HG02884 (cell line): ENCODE data around the gene RXRA.
A peak's percentile ranks its signal among the peaks of the same experiment; 100 is the strongest.

Source experiments
- ATAC-seq: cut with Tn5 transposase; IDR thresholded peaks from one replicate; pipeline ENCODE4 v1.9.1; 2021; ENCODE audit warnings: mild to moderate bottlenecking, moderate library complexity; ENCODE audit not compliant: unreplicated experiment

RXRA gene

DNA sequence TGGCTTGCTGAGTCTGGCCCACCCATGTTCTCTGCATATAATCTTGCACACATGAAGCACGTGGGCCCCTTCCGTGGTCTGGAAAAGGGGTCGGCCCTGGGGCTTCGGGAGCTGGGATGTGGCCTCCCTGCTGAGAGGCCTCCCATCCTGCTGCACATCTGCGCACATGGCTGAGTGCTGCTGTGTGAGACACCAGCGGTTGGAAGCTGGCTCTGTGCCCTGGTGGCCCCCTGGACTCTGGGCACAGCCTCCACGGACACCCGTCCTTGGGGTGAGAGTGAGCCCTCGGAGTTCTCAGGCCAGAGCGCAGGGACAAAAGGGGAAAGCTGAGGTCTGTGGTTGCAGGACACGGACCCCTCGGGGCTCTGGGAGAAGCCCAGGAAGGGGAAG is 115.8 kb downstream of the RXRA start:
- no peak for ATAC-seq

DNA sequence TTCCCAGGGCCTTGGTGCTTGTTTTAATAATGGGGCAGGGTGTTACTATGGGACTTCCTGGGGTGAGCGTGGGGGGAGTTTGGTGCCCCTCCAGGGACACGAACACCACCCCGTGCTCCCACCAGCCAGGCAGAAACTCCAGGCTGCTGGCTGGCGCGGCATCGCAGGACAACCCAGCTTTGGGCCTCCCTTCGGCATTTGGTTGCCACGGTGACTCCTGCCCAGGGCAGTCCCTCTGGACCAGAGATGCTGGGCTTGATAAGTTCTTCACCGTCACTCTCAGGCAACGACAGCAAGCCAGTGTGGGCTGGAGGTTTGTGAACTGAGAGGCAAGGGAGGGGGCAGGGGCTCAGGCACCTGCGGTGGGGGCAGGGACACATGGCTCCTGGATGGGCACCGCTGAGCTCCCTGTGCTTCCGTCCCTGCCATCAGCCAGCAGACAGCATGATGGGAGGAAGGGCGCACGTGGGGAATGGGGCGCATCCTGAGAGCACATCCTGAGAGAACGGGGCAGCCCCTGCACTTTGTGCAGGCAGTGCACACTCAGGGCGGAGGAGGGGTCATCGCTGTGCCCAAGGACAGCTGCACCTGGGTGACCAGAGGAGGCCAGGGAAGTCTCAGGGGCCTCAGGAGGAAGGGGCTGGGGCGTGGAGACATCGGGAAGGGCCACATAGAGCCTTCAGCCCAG is 116.4 kb downstream of the RXRA start:
- no peak for ATAC-seq

DNA sequence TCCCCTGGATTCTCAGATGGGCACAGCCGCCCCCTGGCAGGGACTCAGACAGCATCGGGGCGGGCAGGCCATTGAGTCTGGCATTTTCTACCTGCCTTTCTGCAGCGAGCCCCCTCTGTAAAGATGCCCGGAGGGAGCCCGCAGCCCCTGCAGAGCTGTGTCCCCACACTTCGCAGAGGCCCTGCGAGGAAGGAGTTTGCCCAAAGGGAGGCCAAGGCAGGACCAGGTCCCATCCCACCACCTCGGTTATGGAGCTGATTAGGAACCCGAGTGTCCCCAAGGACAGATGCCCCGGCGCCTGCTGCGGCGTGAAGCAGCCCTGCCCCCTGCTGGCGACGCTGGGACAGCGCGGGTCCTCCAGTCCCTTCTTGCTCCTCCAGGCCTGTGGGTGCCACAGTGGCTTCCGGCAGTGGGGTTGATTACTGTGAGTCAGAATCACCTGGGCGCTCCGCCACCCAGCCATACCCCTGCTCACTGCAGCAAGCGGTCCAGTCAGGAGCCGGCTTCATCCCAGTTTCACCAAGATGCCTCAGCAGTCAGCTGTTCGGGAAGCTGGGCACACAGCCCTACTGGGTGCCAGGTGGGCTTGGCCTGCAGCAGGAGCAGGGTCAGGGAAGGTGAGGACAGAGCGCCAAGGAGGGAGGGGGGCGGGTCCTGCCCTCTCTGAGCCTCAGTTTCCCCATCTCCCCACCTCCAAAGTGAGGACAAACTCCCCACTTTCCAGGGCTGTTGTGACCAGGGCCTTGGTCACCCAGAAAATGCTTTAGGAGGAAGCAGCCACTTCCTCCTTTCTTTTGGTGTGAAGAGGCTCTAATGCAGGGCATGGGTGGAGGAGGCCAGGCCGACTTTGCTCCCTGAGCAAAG is 117.2 kb downstream of the RXRA start:
- ATAC-seq, result no peak

DNA sequence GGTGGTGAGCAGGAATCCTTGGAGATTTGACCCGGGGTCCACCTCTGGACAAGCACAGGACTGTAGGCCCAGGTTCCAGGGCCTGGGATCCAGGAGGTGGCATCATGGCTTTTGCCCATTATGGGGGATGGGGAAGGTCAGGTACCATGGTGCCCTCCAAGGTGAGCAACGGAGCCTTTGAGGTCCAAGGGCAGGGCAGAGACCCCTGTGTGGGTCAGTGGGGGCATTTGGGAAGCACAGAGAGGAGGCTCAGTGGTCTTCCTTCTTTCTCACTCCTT is 117.7 kb downstream of the RXRA start:
- no peak for ATAC-seq

DNA sequence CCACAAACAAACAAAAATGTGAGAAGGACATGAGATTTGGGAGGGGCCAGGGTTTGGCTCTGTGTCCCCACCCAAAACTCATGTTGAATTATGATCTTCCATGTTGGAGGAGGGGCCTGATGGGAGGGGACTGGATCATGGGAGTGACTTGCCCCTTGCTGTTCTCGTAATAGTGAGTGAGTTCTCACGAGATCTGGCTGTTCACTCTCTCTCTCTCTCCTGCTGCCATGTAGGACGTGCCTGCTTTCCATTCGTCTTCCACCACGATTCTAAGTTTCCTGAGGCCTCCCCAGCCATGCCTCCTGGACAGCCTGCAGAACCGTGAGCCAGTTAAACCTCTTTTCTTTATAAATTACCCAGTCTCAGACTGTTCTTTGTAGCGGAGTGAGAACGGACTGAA is 118.7 kb downstream of the RXRA start:
- no peak for ATAC-seq

DNA sequence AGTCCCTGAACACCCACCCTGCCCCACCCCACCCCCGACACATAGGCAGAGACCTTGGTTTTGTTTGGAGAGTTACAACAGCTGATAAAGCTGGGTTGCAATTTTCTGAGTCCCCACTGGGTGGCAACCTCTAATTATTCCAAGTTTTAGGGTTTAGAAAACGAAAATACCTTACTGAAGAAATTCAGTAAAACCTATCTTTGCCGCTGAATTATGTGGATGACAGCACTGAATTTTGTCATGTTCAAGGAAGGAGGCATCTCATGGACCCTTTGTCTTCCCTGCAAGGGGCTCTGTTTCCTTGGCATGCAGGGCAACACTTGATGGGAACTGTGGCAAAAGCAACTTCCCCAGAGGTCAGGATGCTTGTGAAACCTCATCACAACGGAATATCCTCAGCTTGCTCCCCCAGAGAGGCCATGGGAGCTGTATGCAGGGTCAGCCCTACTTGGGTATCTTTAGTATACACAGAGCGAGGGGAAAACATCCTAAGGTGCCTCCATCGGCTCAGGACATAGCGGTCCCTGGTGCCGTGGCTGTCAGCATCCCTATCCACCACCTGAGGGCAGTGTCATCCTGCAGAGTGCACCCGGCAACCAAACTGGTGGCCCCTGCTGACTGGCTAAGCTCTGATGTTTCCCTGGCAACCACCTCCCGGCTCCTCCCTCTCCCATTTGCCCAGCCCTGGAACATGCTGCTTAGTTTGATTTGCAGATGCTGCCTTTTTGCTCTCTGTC is 123.1 kb downstream of the RXRA start:
- peak; percentile 66 for ATAC-seq

DNA sequence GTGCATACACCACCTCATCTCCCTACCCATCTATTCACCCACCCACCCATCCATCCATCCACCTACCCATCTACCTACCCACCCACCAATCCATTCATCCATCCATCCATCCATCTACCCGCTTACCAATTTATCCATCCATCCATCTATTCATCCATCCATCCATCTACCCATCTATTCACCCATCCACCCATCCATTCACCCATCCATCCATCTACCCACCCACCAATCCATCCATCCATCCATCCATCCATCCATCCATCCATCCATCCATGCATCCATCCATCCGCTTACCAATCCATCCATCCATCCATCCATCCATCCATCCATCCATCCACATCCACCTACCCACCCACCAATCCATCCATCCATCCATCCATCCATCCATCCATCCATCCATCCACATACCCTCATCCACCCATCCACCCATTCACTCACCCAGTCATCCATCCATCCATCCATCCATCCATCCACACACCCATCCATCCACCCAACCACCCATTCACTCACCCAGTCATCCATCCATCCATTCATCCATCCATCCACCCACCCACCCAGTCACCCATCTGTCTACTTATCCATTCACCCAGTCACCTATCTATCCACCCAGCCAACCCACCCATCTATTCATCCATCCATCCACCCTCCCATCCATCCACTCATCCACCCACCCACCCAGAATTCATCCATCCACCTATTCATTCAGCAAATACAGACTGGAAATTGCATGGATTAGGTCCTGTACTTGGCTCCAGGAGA is 125.6 kb downstream of the RXRA start:
- ATAC-seq, result no peak

DNA sequence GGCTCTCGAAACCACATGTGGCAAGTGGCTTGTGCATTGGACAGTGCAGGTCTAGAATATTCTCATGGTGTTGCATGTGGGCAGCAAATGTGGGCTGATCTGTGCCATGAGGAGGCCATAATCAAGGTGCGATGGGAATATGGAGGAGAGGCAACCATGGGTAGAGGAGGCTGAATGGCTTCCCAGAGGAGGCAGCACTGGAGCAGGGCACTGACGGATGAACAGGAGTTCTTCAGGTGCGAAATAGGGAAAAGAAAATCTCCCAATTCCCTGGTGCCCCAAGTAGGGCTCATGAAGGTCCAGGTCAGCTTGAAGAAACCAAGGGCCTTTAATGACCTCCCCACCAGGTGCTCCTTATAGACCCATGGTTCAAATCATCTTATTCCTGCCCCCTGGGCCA is 126.5 kb downstream of the RXRA start:
- no peak for ATAC-seq

DNA sequence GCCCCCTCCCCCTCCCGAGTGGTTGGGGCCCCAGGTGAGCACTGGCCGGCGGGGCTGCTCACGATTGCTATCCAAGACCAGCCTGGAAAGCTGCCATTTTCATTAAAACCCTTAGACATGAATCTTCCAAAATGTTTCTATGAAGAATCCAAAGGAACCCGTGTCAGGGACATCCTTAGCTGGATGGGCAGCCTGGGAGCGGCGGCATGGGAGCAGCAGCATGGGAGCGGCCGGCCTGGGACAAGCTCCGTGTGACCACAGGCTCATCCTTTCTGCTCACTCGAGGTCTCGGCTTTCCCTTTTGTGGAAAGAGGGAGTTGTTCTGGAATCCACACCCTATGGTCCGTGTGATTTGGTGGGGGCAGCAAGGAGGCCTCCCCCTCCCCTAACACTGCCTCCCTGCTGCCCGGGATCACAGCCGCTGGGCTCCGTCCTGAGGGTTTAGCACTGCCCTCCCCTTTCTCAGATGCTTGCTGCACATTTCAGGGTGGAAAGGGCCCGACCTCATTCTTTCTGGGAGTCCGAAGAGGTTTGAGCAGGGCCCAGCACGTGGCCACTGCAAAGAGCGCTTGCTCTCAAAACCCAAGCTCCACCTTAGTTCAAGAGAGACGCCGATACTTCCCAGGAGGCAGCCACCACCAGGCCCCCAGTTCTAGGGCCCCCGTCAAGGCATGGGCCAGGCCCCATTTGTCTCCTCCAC is 127.7 kb downstream of the RXRA start:
- ATAC-seq, result no peak

DNA sequence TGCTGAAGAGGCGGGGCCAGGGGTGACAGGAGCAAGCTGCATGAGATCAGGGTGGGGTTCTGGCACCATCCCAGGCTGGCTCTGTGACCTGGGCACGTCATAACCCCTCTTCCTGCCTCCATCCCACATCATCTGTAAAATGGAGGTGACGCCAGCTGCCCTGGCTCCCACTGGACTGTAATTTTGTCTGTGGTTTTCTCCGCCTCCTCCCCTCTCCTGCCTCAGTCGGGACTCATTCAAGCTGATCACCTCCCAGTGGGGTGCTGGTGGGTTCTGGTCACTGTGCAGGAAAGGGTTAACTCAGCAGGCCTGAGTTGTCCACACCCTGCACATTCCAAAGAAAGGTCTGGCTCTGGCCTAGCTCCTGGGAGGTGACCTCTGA is 128.2 kb downstream of the RXRA start:
- ATAC-seq, result no peak

DNA sequence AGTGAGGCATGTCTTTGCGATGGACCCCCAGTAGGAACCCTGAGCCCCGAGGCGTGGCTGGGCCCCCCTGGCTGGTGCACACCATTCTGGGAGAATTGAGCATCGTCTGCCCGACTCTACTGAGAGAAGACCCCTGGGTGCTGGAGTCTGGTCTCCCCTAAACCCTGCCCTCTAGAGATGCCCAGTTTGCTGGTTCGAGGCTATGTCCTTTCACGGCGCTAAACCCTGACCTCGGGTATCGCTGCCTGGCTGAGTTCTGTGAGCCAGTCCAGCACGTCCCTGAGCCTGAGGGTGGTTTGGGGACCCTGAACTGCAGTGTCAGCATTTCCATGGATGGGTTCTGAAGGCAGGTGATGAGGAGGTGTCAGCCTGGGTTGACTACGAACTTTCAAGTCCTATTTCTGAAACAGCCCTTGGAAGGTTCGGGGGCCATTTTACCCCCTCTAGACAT is 128.8 kb downstream of the RXRA start:
- no peak for ATAC-seq

DNA sequence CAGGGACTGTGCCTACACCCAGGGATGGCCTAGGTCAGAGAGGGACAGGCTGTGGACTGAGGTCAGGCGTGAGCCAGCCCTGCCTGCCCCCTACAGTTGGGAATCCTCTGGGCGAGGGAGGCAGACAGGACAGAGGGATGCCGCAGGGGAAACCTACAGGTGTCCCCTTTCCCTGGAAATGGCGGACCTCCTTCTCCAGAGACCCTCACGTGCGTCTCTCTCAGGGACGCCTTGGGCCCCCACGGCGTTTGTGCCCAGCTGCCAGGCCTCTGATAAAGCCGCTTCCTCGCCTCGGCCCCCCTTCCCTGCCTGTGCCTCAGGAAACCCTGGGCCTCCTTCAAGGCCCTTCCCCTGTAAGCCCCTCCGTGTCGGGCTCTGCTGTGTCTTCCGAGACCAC is 129.3 kb downstream of the RXRA start:
- no peak for ATAC-seq

DNA sequence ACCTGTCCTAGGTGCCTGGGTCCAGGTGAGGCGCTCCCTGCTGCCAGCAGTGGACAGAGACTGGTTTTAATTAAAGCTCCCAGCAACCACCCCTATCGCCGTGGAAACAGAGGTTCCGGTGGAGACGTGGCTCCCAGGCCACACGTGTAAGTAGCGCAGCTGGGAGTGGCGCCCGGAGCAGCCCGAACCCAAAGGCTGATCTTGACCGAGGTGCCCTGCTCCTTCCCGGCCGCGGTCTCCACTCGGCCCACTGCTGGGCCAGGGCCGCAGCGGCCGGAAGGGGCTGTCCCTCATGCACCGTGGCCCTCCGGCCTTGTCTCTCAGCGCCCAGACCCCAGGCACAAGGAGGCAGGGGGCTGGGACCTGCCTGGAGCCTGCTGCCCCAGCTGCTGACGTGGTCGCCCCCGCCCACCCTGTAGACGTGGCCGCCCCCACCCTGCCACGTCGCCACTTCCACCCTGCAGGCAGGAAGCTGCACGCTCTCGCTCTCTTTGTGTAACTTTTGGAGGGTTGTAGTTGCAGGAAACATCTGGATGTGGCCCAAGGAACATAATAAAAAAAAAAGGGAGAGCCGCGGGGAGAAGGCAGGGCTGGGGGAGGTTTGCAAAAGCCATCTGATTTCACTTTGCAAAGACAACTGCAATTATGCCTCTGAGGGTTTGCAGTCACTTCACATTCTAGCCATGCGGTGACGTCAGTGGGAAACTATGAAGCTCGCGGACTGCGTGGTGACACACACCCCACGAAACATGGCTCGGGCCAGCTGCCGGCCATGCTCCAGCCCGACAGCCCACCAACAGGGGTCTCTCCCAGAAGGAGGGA is 129.9 kb downstream of the RXRA start:
- ATAC-seq, result no peak

DNA sequence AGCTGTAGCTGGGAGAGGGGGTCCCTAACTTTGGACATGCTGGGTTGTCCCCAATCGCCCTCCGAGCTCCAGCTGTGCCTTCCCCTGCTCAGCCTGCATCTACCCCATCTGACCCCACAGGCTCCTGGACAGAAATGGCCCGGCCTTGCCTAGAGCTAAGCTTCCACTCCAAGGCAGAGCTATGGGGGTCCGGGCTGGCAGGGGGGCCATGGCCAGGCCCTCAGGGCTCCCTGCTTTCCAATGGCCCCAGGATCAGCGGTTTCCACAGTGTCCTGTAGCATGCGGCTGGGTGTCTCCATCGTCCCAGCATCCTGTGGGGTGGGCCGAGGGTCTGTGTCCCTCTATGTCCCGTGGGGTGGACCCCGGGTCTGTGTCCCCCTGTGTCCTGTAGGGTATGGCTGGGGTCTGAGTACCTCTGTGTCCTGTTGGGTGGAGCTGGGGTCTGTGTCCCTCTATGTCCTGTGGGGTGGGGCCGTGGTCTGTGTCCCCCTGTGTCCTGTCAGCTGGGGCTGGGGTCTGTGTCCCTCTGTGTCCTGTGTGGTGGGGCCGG is 130.6 kb downstream of the RXRA start:
- ATAC-seq, result no peak

DNA sequence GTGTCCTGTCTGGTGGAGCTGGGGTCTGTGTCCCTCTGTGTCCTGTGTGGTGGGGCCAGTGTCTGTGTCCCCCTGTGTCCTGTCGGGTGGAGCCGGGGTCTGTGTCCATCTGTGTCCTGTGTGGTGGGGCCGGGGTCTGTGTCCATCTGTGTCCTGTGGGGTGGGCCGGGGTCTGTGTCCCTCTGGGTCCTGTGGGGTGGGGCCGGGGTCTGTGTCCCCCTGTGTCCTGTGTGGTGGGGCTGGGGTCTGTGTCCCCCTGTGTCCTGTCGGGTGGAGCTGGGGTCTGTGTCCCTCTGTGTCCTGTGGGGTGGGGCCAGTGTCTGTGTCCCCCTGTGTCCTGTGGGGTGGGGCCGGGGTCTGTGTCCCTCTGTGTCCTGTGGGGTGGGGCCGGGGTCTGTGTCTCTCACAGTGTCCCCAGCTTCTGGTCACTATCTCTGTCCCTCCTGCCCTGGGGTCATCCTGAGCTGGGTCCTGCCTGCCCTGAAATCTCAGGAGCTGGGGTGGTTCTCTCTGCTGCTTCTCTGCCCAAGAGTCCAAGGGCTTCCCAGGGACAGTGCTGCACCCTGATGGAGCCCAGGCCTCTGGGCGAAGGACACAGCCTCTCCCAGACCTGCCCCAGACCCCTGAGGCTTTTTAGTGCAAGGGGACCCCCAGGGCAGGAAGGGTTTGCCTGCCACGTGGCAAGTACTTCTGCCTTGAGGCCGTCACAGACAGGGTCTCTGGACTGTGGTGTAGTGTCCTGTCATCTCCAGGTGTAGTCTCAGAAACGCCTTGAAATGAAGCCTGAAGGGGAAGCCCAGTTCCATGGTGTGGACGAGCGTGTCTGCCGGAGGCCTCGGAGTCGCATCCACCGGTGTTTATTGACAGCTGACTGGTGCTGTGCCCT is 131.3 kb downstream of the RXRA start:
- ATAC-seq, result no peak

DNA sequence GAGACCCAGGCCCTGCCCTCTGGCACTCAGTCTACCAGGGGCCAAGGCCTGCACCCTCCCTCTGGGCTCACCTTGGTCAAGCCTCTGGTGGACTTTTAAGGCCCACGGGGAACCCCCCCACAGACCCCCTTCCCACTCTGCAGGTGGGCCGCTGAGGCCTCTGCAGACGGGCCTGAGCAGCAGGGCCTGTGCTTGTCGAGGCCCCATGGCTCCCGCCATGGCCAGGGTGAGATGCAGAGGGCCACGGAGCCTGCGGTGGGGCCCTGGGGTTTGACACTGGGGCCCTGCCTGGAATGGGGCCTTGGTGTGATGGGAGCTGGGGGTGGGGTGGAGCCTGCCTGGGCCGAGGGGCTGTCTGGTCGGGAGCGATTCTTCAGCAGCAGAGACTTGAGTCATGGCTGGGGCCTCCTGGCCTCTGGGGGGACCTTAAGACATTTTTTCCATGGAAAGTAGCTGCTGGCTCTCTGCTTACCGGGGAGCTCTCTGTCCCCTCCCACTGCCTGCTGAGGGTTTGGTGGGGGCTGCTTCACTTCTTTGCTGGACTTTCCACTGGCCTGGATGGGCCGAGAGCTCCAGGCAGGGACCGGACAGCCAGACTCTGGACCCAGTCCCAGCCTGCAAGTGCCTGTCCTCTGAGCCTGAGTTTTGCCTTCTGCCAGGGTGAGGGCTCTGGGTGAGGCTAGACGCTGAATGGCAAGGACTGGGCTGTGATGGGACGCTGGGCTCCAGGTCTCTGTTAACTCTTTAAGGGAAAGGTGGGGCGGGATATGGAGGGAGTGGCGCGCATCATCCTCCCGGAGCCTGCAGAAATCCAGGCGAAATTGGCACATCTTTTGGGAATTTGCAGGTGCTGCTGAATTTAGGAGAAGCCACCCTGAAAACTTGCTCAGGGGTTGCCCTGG is 132.2 kb downstream of the RXRA start:
- no peak for ATAC-seq

DNA sequence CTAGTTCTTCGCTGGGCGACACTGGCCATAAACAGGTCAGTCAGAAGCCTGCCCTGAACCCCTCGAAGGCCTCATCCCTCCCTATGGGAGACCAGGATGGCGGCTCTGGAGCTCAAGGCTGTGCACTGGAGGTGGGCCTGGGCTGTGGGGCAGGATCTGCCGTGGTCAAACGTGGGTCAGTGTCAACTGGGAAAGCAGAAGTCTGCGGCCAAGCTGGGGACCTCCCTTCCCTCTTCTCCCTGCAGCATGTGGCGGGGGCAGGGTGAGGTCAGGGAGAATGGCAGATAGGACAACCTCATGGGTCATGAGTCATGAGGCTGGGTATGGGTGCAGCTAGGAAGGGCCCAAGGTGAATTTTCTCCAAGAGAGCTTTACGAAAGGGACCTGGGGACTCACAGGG is 132.9 kb downstream of the RXRA start:
- no peak for ATAC-seq

DNA sequence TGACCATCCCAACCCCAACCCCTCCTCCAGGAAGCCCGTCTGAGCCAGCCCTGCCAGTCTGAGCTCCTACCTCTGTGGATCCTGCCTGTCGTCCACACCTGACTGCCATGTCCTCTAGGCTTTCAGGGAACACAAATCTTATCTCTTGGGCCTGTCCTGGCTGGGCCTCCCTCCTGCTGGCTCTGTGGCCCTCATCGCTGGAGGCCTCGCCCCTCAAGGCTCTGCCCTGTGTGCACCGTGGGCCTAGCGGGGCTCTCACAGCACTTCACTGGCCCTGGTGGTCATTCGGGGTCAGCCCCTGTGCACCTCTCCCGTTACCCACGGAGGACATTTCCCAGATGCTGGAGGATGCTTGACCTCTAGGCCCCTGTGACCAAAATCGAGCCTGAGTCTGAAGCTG is 133.3 kb downstream of the RXRA start:
- no peak for ATAC-seq
